Measurements from ENCODE around the gene ARHGAP10.
"Not testable (repeated sequence)": the region's sequence is repeated elsewhere in the genome, so short reads cannot be mapped to it uniquely, and the experiment has no call there.

The ARHGAP10 gene

DNA sequence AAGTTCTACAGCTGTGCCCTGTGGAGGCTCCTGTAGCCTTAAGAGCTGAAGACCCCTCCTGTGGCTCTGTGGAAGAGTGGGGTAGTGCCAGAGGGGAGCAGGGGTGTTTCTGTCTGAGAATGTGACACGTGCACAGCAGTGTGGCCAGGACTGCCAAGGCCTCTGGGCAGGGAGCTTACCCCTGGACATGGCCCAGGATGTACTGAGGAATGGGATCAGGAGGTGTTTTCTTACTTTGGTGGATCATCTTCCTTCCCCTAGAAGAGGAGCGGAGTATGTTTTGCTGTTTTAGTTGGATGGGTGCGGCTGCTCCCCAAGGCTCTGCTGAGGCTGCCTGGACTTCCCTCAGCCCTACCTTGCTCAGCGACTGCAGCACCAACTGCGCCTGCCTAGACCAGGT is 342.6 kb downstream of the ARHGAP10 start:
- DNase-seq = no peak

DNA sequence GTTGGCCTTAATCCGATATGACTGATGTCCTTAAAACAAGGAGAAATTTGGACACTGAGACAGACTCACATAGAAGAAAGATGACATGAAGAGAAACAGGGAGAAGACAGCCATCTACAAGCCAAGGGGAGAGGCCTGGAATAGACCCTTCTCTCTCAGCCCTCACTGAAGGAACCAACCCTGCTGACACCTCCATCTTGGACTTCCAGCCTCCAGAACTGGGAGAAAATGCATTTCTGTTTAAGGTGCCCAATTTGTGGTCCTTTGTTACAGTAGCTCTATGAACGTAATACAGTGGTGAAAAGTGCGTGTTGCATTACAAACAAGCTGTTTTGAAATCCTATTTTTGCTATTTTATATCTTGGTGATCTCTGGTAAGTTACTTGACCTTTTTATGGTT is 343.6 kb downstream of the ARHGAP10 start:
- DNase-seq = no peak

DNA sequence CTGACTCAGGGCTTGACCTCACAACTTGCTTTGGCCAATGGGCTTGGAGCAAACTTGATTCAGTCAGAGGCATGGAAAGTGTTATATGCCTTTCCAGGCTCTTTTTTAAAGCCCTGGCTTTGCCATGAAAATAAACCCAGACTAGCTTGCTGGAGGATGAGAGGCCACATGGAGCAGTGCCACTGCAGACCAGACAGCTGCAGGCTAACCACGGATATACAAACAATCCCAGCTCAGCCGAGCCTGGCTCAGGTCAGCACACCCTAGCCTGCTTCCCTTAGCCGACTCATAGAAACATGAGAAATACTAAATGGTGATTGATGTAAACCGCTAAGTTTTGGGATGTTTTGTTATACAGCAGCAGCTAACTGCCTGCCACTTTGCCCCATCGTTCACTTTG is 345.1 kb downstream of the ARHGAP10 start:
- no peak for DNase-seq

DNA sequence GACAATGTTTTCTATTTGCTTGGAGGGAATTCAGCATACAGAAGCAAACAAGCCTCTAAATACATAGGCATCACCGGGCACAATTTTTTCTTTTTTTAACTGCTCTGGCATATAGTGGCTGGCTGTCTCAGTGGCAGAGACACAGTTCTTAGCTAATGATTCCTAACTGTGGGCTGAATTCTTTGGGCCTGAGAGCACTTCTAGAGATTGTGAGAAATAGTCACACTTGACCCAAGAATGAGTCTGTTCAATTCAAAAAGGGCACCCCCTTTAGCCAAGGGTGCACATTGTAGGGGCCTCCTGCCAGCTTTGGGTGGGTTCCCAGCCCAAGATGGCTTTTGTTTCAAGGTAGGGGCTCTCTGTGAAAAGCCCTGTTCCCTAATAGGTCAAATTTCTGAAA is 345.7 kb downstream of the ARHGAP10 start:
- no peak for DNase-seq

DNA sequence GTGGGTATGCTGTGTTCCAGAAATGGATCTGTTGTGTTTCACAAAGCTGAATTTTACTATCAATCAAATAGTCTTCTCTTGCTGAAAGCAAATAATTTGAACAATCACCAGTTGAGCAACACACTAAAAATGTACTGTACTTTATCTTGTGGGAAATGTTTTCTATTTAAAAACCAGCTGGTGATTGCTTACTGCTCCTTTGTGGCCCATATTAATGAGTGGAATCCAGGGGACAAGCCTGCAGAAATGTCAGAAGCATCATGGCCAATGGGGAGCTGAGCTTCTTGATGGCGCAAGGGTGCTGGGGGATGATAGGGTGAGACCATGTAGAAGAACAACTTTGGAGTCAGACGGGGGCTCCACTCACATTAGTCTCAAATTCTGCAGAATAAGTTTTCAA is 346.2 kb downstream of the ARHGAP10 start:
- no peak for DNase-seq

DNA sequence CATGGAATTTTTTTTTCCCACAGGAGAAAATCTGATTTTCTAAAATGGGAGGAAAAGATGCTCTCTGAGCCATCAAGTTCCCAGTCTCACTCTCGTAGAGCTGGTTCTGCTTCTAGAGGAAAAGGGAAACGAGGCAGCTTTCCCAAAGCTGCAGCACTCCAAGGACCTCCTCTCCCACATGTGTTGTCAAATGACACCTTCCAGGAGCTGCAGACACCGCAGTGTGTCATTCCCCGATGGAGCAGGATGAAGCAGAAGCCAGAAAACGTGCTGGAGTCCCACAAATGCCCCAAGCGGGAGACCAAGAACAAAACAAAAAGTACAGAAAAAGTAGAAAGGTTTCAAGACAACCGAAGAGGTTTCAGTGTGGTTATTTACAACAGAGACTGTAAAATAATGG is 348.1 kb downstream of the ARHGAP10 start:
- no peak for DNase-seq

DNA sequence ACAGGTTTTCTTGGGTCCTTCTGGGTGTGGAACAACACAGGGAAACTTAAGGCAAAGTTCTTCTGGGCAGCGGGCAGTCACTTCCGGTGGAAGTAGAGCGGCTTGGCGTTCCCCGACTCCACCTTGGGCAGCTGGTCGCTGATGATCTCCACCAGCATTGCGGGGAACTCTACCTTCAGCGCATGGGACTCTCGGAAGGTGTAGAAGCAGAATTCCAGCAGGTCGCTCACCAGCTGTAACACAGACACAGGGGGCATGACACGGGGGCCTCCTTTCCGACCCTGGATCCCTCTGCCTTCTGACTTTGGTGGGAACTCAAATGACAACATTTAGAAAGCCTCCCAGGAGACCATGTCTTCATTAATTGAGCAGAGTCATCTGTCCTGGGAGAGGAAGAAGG is 349.4 kb downstream of the ARHGAP10 start:
- DNase-seq = no peak

DNA sequence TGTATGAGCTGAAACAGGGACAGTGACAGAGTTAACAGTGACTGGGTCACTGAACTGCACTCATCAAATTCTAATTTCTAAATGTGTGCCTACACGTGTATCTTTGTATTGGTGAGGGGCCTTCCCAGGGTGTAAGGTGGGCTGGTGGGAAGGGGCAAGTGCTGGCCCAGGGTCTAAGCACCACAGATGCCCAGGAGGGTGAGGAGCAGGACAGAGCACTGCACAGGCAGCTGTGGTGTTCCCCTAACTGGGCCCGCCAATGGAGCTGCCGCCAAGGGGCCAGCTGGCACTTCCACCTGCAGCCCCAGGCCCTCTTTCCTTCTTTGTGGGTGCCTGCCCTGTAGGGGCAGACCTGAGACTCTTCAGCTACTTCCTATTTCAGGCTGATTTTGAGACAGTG is 349.9 kb downstream of the ARHGAP10 start:
- DNase-seq = no peak

DNA sequence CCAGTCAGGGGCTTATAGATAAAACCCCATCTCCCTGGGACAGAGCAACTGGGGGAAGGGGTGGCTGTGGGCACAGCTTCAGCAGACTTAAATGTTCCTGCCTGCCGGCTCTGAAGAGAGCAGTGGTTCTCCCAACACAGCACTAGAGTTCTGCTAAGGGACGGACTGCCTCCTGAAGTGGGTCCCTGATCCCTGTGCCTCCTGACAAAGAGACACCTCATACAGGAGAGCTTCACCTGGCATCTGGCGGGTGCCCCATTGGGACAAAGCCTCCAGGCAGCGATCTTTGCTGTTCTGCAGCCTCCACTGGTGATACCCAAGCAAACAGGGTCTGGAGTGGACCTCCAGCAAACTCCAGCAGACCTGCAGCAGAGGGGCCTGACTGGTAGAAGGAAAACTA is 351.2 kb downstream of the ARHGAP10 start:
- DNase-seq = not testable (repeated sequence)

DNA sequence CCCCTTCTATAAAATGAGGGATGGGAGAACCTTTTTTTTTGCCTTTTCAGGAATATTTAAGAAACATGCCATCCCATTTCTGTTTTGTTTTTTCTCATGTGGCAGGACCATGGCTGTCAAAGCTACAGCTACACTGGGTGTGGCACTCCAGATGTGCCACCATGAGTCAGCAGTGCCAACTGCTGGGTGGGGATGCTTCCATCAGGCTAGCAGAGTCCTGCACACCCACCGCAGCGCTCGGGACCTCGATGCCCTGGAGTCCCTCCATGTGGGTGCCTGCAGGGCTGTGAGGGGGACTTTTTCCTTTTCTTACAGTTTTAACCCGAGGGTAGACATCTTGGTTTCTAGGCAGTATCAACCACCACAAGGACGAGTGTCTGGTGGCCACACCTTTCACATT is 357.7 kb downstream of the ARHGAP10 start:
- DNase-seq = no peak

DNA sequence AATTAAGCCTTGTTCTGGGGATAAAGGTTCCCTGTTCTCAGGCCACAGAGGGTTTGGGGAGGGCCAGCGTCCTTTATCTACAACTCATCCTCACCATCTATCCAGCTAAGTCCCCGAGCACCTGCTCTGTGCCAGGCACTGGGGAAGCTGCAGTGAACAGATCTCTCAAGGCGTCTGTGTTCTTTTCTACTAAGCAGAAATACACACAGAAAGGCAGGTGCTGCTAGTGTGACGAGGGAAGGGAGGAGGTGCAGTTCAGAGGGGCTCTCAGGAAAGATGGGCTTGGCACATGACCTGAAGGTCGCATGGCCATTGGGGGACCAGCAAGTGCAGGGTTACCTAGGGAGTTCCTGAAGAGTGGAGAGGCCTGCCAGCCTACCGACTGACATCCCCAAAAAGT is 358.1 kb downstream of the ARHGAP10 start:
- no peak for DNase-seq

DNA sequence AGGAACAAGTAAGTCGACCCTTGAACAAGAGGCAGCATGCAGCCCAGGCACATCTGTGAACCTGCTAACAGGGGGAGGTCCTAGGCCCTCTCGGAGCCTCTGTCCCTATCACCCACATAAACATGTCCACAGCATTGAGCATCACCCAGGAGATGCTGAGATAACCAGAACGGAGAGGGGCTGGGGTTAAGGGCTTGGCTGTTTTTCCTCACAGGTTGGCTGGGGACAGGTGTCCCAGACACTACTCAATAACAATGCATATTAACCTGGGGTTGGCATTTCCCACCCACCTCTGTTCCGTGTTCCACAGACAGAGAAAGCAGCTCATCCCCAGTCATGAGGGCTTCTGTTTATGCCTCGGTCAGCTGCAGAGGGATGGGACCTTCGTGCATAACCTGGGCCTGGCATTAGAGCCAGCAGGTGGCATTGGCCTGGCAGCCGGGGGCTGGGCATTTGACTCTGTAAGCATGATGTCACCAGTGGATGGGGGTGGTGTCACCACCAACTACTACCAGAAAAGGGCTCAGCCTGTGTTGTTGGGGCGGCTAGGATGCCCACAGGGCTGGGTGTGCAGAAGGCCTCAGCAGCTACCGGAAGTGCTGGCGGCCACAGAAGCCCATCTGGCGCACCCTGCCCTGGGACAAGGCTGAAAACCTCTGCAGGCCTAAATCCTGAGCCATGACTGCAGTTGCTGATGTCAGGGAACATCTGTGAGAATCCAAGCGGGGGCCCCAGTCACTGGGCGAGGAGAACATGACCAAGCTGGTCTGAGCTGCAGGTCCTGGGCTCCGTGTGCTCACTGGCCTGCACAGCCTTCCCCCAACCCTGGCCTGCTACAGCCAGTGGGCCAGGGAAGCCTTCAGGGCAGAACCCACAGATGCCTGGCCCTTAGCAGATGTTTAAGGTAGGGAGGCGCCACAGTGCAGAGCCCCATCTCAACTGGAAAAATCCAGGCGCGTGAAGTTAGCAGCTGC is 358.9 kb downstream of the ARHGAP10 start:
- no peak for DNase-seq

DNA sequence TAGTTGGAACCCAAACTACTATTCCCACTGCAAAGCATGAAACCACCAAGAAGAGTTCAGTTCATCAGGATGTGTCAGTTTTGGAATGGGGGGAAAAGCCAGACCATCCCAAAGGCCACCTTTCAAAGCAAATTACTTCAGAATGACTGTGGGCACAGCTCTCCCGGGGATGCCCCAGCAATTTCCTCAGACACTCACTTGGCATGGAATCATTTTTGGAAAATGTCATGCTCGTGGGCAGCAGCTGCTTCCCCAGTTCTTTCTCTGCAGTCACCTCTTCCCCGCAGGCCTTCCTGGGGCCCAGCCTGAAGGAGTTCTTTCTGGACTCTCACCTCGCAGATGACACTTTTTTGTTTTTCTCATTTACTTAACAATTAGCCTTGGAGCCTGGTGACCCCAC is 360.0 kb downstream of the ARHGAP10 start:
- DNase-seq = no peak

DNA sequence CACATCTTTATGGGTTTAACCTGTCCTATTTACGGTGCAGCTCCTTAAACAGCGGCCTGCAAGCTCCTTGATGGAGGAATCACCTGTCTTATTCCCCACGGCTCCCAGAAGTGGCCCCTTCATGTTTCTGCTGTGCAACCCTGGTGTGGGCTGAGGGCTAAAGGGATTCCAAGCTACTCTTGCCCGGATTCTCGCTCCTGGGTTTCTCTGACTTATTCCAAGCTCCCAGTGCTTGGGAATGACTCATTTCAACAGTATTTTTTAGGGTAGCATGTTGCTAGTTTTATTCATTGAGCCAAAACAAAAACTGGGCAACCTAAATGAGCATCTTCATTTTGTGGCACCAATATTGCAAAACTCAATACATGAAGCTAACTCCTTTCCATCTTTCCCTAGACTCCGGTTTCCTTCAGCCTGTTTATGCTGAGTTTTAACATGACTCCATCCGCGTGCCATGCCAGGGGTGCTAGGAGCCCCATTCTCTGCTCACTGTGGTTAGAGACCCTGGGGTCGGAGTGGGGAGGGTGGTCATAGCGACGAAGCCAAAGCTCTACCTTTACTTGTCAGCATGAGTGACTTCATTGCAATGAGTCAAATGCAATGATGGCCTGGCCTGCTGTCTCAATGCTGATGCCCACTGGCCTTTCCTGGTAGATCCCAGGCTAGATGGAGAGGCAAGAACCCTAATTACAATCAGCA is 360.6 kb downstream of the ARHGAP10 start:
- no peak for DNase-seq

DNA sequence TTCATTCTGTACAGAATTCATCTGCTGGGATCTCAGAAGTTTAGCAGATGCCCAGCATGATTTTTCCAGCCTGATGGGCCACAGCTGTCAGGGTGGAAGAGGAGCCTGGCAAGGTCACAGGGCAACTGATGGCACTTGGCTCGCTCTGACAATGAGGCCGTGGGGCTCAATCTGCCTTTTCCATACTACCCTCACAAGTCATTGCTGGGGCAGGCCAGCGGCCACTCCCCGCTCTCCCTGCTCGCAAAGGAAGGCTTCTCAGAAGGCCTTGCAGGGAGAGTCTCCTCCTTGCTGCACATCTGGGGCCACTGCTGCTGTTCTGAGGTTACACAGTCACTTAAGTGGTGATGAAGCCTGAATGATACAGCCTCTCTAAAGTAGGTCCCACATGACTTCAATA is 361.2 kb downstream of the ARHGAP10 start:
- DNase-seq = no peak

DNA sequence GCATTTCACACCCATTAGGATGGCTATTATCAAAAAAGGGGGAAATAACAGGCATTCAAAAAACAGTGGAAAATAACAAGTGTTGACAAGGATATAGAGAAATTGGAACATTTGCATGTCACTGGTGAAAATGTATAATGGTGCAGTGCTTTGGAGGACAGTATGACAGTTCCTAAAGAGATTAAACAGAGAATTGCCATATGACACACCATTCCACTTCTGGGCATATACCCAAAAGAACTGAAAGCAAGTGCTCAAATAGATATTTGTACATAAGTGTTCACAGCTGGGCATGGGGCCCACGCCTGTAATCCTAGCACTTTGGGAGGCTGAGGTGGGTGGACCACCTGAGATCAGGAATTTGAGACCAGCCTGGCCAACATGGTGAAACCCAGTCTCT is 362.3 kb downstream of the ARHGAP10 start:
- DNase-seq = peak; percentile 24

DNA sequence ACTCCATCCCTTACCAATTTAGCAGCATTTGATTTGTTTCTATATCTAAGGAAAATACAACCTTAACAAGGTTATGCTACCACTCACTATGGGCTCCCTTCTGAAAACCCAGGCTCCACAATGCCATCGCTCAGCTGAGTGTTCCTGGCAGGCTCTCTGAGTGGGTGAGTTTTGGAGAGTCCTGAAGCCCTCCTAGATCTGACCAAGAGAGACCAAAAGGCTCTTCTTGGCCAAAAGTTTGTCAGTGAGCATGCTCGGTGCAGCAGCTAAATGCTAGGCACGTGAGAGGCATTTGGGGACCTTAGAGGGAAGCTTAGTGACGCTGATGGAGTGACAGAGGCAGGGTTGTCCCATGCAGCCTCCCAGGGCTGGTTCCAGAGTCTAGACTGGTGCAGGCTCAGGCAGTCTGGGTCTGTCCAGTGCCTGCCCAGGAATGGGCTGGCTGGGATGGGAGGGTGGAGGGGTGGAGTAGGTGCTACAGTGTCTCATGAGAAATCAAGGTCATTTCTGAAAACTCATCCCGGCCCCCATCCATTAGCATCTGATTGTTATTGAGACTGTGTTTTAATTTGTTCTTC is 363.5 kb downstream of the ARHGAP10 start:
- no peak for DNase-seq

DNA sequence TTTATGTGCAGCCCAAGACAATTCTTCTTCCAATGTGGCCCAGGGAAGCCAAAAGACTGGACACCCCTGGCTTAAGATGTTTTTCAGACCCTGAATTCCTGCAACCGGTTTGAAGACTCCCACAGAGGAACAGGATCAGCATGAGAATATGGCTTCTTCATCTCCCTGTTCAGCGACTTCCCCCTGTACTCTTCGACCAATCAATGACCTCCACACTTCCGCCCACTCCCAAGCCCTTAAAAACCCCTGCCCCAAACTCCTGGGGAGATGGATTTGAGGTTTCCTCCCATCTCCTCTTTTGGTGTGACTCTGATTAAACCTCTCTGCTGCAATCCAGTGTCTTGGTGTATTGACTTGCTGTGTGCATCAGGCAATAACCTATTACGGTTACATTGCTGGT is 365.9 kb downstream of the ARHGAP10 start:
- DNase-seq = no peak

DNA sequence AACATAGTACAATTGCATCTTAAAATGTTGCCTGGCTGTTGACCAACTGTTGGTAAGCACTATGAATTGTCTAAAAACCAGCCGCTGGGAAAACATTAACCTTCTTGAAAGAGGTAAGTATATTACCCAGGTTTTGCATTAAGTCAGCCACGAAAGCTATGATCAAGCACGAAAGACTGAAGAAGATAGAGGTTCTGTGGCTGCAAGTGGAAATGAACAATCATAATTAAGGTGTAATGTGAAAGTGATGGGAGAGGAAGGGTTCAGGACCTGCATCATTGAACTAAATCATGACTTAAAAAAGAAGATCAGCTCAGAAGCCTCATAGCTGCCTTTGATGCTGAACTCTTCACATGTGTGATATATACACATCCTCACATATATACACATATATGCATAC is 369.3 kb downstream of the ARHGAP10 start:
- no peak for DNase-seq

DNA sequence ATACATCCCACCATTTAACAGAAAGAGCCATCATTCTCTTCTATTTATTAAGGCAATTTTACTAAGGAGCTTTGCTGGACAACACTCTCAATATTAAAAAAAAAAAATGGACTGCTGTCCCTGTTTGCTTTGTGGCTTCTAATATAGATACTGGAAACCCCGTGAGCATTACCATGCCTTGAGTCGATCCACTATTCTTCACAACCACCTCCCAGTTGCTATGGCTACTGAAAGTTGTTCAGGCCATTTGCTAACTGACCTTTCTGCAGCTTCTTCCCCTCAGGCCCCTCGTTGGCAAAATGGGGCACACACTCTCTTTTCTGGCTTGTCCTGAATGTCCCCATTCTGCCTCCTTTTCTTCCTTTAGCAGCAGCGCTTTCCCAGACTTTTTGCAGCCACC is 369.9 kb downstream of the ARHGAP10 start:
- no peak for DNase-seq

DNA sequence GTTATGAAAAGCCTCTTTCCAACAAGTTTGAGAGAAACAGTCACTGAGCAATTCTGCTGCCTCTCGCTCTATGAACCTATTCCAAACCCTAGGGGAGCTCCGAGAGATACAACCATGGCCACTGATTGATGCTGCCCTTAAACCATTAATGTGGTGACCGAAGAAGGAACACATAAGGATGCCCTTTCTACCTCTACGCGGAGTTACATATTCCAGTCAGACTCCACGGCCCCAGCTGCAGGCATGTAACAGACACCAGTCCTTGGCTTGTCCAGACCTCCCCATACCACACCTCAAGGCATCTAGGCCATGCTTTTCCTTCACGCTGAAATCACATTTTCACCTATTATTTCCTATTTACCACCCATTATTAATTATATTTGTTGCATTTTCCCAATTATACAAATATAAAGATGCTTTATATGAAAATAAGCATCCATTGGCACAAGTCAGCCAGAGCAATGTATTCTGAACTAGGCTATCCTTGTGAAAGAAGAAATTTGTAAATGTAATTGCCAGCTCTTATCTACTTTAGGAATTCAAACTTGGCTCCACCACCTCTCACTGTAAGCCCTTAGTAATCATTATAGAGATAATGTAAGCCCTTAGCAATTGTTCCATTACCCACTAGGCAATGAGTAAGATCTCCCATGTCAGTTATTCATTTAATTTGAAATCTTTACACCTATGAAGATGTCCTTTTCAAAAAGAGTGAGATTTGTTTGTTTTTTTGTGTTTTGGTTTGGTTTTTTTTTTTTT is 371.9 kb downstream of the ARHGAP10 start:
- no peak for DNase-seq

DNA sequence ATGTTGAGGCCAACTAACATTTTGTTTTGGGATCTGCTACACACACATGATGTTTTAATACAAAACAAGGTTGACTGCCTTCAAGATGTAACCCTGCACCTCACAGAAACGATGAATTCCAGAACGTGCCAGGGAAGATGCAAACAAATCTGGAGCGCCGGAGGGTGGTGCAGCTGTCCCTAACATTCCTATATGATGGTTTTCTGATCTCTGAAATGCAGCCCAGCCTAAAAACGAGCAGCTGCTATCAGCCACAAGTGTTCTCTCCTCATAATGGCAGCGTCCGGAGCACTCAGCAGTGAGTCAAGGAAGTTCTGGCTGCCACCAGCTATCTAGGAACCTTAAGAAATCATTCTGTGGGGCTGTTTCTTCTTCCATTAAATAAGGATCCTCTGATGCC is 376.9 kb downstream of the ARHGAP10 start:
- DNase-seq = no peak

DNA sequence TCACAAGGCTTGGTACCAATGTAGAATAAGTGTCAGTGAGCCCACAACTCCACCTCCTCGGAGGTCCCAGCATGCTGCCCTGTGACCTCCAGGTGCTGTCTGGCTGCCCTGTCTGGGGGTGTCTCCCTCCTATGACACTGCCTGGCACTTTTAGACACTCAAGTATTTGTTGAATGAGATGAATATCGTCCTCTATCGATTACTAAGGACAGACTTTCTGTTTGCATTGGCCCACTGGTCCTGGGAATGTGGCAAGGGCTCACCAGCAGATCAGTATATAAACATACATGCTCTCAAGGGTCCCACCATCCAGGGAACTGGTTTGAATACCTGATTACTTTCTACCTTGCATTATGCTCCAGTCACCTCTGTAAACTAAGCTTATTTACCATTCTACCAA is 377.3 kb downstream of the ARHGAP10 start:
- DNase-seq = no peak
